GM12878 (cell line): ENCODE data around the gene TOP3A. TPM values are rescaled to one million over a fixed set of nuclear protein-coding genes. Genes with fewer than 3 reads are reported as not detected.

ENCODE experiments used
- ATAC-seq: fragments of 200-7000 bp; cut with Tn5 transposase; 3 replicates; pipeline ENCODE4 v1.9.1; 2020; ENCODE audit warnings: mild to moderate bottlenecking, moderate library complexity
- BruUV-seq: library from RNA; stranded (reverse); fragments of 400-500 nt; replicated peaks from 2 replicates; lab custom pipeline; 2021; lab: Mats Ljungman, UMichigan
- CTCF ChIA-PET: fragments of 300-600 bp; sonication (Branson Sonifier 250); formaldehyde crosslinking; extraction: SDS; loops from one replicate; lab custom pipeline; 2021; ENCODE audit warnings: inconsistent platforms; lab: Yijun Ruan, JAX
- POLR2A ChIA-PET: fragments of 350-600 bp; formaldehyde crosslinking; extraction: SDS; loops from one replicate; lab custom pipeline; 2021; ENCODE audit warnings: inconsistent platforms; lab: Charles Lee
- RAD21 ChIA-PET: fragments of 300-600 bp; sonication (Branson Sonifier 250); formaldehyde crosslinking; loops from one replicate; lab custom pipeline; 2023; ENCODE audit warnings: antibody characterized with exemption; ENCODE audit not compliant: unreplicated experiment; lab: Charles Lee
- SMC1A ChIA-PET: fragments of 300-600 bp; sonication (Branson Sonifier 250); formaldehyde crosslinking; loops from one replicate; lab custom pipeline; 2023; ENCODE audit not compliant: unreplicated experiment, uncharacterized antibody; lab: Charles Lee
- DNase-seq: peaks from one replicate; pipeline ENCODE4 v3.0.0-alpha.2; 2011; ENCODE audit warnings: low read depth, low spot score
- FAIRE-seq: peaks from 3 replicates; lab custom pipeline; 2011; peaks lifted over from hg19 to GRCh38; lab: Jason Lieb, UNC
- H2AFZ ChIP-seq: 2 replicates; pipeline ENCODE4 v1.6.0; 2011; ENCODE audit warnings: low read depth, low read length, control low read depth; ENCODE audit not compliant: control insufficient read depth
- H3K27ac ChIP-seq: 2 replicates; pipeline ENCODE4 v1.5.1; 2011; ENCODE audit warnings: control low read depth; ENCODE audit not compliant: control insufficient read depth, insufficient read depth
- H3K27me3 ChIP-seq, 2 experiments: replicated peaks in 1 of 2; 2 replicates each; pipeline versions ENCODE4 v1.6.0 to v1.6.1; 2011; ENCODE audit warnings: low read length in 1 of 2; ENCODE audit not compliant: control insufficient read depth in 2 of 2, insufficient read depth in 2 of 2
- H3K36me3 ChIP-seq, 2 experiments: 2 replicates each; pipeline ENCODE4 v1.5.1; 2011; ENCODE audit warnings: low read length in 1 of 2; ENCODE audit not compliant: control insufficient read depth in 2 of 2, insufficient read depth in 2 of 2
- H3K4me1 ChIP-seq: 2 replicates; pipeline ENCODE4 v1.6.1; 2011; ENCODE audit warnings: mild to moderate bottlenecking, low read length, moderate library complexity, mixed read lengths; ENCODE audit not compliant: control insufficient read depth, insufficient read depth
- H3K4me2 ChIP-seq: 2 replicates; pipeline ENCODE4 v1.6.0; 2011; ENCODE audit warnings: control low read depth; ENCODE audit not compliant: control insufficient read depth, insufficient read depth
- H3K4me3 ChIP-seq: fragments of 200-600 bp; sonication (generic); 2 replicates; pipeline ENCODE4 v1.5.1; 2016
- H3K79me2 ChIP-seq: 2 replicates; pipeline ENCODE4 v1.6.0; 2011; ENCODE audit warnings: low read length; ENCODE audit not compliant: control insufficient read depth, insufficient read depth
- H3K9ac ChIP-seq: 2 replicates; pipeline ENCODE4 v1.8.0; 2011; ENCODE audit warnings: low read length, control low read depth, mixed read lengths; ENCODE audit not compliant: control insufficient read depth, insufficient read depth
- H3K9me3 ChIP-seq: replicated peaks from 3 replicates; pipeline ENCODE4 v1.5.1; 2011; ENCODE audit warnings: mild to moderate bottlenecking, low read length; ENCODE audit not compliant: control insufficient read depth, insufficient read depth
- H4K20me1 ChIP-seq: 2 replicates; pipeline ENCODE4 v1.6.0; 2011; ENCODE audit not compliant: control insufficient read depth, insufficient read depth
- BACH1 ChIP-seq: fragments of 450-650 bp; IDR thresholded peaks from 2 replicates; pipeline ENCODE4 v1.6.1; 2017; ENCODE audit warnings: mild to moderate bottlenecking, borderline replicate concordance
- CBX3 ChIP-seq: fragments of 200-600 bp; sonication (generic); IDR thresholded peaks from 2 replicates; pipeline ENCODE4 v1.6.1; 2016; ENCODE audit warnings: low read depth, borderline replicate concordance
- EGR1 ChIP-seq, 2 experiments: IDR thresholded peaks; 1 replicate in 1 of 2; 2 replicates in 1 of 2; pipeline ENCODE4 v1.6.1; 2011 to 2012; ENCODE audit warnings: low read depth in 2 of 2, low read length in 2 of 2, borderline replicate concordance in 1 of 2, mild to moderate bottlenecking in 1 of 2, moderate library complexity in 1 of 2
- FOS ChIP-seq: IDR thresholded peaks from 3 replicates; pipeline ENCODE4 v1.6.1; 2011; ENCODE audit warnings: borderline replicate concordance; ENCODE audit not compliant: insufficient read length; ENCODE audit errors: extremely low read depth
- NFIC ChIP-seq: IDR thresholded peaks from 2 replicates; pipeline ENCODE4 v1.6.1; 2012; ENCODE audit warnings: low read depth, mild to moderate bottlenecking, inconsistent platforms, low read length, moderate library complexity
- NR2F1 ChIP-seq: fragments of 450-650 bp; conservative IDR thresholded peaks from 2 replicates; pipeline ENCODE4 v1.6.1; 2017; ENCODE audit warnings: mild to moderate bottlenecking
- PML ChIP-seq: IDR thresholded peaks from 2 replicates; pipeline ENCODE4 v1.6.1; 2012; ENCODE audit warnings: low read length, inconsistent platforms
- POLR2A ChIP-seq: IDR thresholded peaks from 2 replicates; pipeline ENCODE4 v1.6.1; 2011; ENCODE audit warnings: low read depth, mild to moderate bottlenecking, low read length
- POLR2AphosphoS2 ChIP-seq: IDR thresholded peaks from 2 replicates; pipeline ENCODE4 v1.6.1; 2011; ENCODE audit warnings: low read depth, mild to moderate bottlenecking, low read length, improper control_type of control experiment, moderate library complexity
- POU2F2 ChIP-seq: IDR thresholded peaks from 3 replicates; pipeline ENCODE4 v1.6.1; 2011; ENCODE audit warnings: low read depth, mild to moderate bottlenecking, low read length, borderline replicate concordance
- SMARCA5 ChIP-seq: fragments of 450-650 bp; IDR thresholded peaks from 2 replicates; pipeline ENCODE4 v1.6.1; 2017; ENCODE audit warnings: mild to moderate bottlenecking
- SMC3 ChIP-seq: IDR thresholded peaks from 2 replicates; pipeline ENCODE4 v1.6.1; 2011; ENCODE audit warnings: low read length, improper control_type of control experiment, borderline replicate concordance
- SPI1 ChIP-seq: IDR thresholded peaks from 2 replicates; pipeline ENCODE4 v1.6.1; 2011; ENCODE audit warnings: low read depth, mild to moderate bottlenecking, low read length, moderate library complexity, borderline replicate concordance; ENCODE audit not compliant: insufficient read depth
- STAT3 ChIP-seq: IDR thresholded peaks from 2 replicates; pipeline ENCODE4 v1.6.1; 2011; ENCODE audit warnings: low read depth, low read length, improper control_type of control experiment
- SUZ12 ChIP-seq: fragments of 200-600 bp; sonication (generic); IDR thresholded peaks from one replicate; pipeline ENCODE4 v1.6.1; 2018; ENCODE audit warnings: antibody characterized with exemption, mild to moderate bottlenecking; ENCODE audit not compliant: unreplicated experiment
- ZBTB4 ChIP-seq: fragments of 450-650 bp; formaldehyde crosslinking; IDR thresholded peaks from 2 replicates; pipeline ENCODE4 v1.4.0; 2022; ENCODE audit warnings: mild to moderate bottlenecking, moderate library complexity
- ZNF24 ChIP-seq: fragments of 450-650 bp; IDR thresholded peaks from 2 replicates; pipeline ENCODE4 v1.6.1; 2017; ENCODE audit warnings: antibody characterized with exemption, mild to moderate bottlenecking
- WGBS: methylation state at CpG from one replicate; pipeline ENCODE4 v1.1.6; 2016; ENCODE audit warnings: low lambda C conversion rate; ENCODE audit not compliant: insufficient replicate concordance, insufficient coverage; ENCODE audit errors: missing lambda C conversion rate; 5-methylcytosine and 5-hydroxymethylcytosine counted together
- in situ Hi-C: fragments of 300-500 bp; cut with MboI; formaldehyde crosslinking; loops from 9 replicates; pipeline ENCODE4 v1.14.3; 2018; ENCODE audit warnings: mixed read lengths
- intact Hi-C: fragments of 100-400 bp; cut with micrococcal nuclease; formaldehyde crosslinking; loops from one replicate; pipeline ENCODE4 v1.14.2; 2022; ENCODE audit not compliant: unreplicated experiment
- polyA plus RNA-seq, 11 experiments: library from polyadenylated mRNA; depleted of rRNA in 4 of 11; unstranded in 6 of 11; stranded (reverse) in 5 of 11; fragments of >200 nt; fragmentation: Nextera tagmentation in 4 of 11; fragmentation: Illumina TruSeq in 1 of 11; extraction: Ambion mirVana in 4 of 11; extraction: Trizol in 1 of 11; gene quantifications; 1 replicate in 1 of 11; 2 replicates in 10 of 11; pipeline versions ENCODE4 v1.2.1 to v1.2.3, GENCODE V29; 2011 to 2016; ENCODE audit warnings: inconsistent platforms in 2 of 11, missing spikeins in 2 of 11, low read depth in 1 of 11
- total RNA-seq, 4 experiments: library from RNA; depleted of rRNA in 3 of 4; stranded (reverse); fragments of >200 nt in 3 of 4; fragmentation: Illumina TruSeq in 1 of 4; extraction: Trizol in 1 of 4; gene quantifications; 2 replicates each; pipeline versions ENCODE4 v1.2.1 to v1.2.3, GENCODE V29; 2013 to 2021
- TF ChIP-seq, protein P1 (sequence below): fragments of 450-650 bp; IDR thresholded peaks from 2 replicates; pipeline ENCODE4 v1.6.1; 2018; ENCODE audit warnings: mild to moderate bottlenecking, low read depth, moderate library complexity; ENCODE audit not compliant: partially characterized antibody

TOP3A gene
- total and polyA plus RNA-seq, 10 of the 15 experiments (the other 5 are each of a cell fraction or from before 2014, with no cell fraction given) = 4.2 to 51.9 (median 31.8) TPM

DNA sequence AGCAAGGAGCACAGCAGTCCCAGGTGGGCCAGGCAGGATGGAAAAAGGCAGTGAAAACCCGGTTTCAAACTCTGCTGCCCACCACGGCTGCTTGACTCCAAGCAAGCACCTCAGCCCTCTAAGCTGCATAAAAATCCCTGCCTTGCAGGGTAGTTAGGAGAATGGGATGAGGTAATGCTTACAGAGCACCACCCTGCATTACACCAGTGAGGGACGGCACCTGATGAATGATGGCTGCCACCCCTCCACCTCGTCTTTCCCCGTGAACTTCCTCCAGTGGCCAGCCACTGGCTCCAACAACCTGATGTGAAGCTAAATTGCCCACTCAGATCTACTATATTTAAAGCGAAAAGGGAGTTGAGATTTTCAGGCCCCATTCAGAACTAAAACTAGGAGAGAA, 33.0 kb downstream of the TOP3A start:
- ChIA-PET RAD21 (no interaction called here), CTCF (no interaction called here)
- H2AFZ ChIP-seq = no peak overlapping the region
- peaks cover 39 to 40% of the 10 kb centered on the region in 2 experiments for H3K36me3 ChIP-seq
- no peak overlapping the region for H3K27ac ChIP-seq
- no peak overlapping the region for H3K4me3 ChIP-seq
- H4K20me1 ChIP-seq = no peaks in the 10 kb centered on the region
- DNase-seq (no peak), FAIRE-seq (no peak)
- BruUV-seq = no TSS peak
- TF ChIP-seq POU2F2 (no peak), STAT3 (no peak), POLR2A (no peak), NR2F1 (no peak), CBX3 (no peak), ZNF24 (no peak), POLR2AphosphoS2 (no peak), SUZ12 (no peak), FOS (no peak), SMARCA5 (no peak), ZBTB4 (CRISPR knock-in tag) (no peak), EGR1 (IDR thresholded peaks at IDR 0.05; ENCODE audit: borderline replicate concordance in 1 of 2, low read depth in 2 of 2, low read length in 2 of 2) (no peak), PML (no peak), NFIC (no peak), BACH1 (no peak), SPI1 (no peak), SMC3 (no peak)
- TF ChIP-seq, protein P1, sequence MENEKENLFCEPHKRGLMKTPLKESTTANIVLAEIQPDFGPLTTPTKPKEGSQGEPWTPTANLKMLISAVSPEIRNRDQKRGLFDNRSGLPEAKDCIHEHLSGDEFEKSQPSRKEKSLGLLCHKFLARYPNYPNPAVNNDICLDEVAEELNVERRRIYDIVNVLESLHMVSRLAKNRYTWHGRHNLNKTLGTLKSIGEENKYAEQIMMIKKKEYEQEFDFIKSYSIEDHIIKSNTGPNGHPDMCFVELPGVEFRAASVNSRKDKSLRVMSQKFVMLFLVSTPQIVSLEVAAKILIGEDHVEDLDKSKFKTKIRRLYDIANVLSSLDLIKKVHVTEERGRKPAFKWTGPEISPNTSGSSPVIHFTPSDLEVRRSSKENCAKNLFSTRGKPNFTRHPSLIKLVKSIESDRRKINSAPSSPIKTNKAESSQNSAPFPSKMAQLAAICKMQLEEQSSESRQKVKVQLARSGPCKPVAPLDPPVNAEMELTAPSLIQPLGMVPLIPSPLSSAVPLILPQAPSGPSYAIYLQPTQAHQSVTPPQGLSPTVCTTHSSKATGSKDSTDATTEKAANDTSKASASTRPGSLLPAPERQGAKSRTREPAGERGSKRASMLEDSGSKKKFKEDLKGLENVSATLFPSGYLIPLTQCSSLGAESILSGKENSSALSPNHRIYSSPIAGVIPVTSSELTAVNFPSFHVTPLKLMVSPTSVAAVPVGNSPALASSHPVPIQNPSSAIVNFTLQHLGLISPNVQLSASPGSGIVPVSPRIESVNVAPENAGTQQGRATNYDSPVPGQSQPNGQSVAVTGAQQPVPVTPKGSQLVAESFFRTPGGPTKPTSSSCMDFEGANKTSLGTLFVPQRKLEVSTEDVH = no peak
- TF ChIP-seq, all 136 proteins: peak for 0
- ChIA-PET SMC1A (no interaction called here), POLR2A (no interaction called here)
- H3K27me3 ChIP-seq = no peaks in the 10 kb centered on the region
- WGBS = 90% methylated on average over 6 of the region's 6 CpGs
- H3K4me1 ChIP-seq = no peaks in the 10 kb centered on the region
- no peaks in the 10 kb centered on the region for H3K79me2 ChIP-seq
- H3K4me2 ChIP-seq = no peak overlapping the region
- H3K9me3 ChIP-seq = no peaks in the 10 kb centered on the region
- in situ Hi-C loops = no loop called here
- intact Hi-C loops = no loop called here
- no peak overlapping the region for H3K9ac ChIP-seq
- ATAC-seq = no peak
